T-helper 9 cell (primary cell): ENCODE measurements around the gene CRTC1.
"Not testable (repeated sequence)": the region's sequence is repeated elsewhere in the genome, so short reads cannot be mapped to it uniquely, and the experiment has no call there.

Source experiments
- DNase-seq: peaks from one replicate; pipeline ENCODE4 v3.0.0-alpha.2; 2020

CRTC1 gene

DNA sequence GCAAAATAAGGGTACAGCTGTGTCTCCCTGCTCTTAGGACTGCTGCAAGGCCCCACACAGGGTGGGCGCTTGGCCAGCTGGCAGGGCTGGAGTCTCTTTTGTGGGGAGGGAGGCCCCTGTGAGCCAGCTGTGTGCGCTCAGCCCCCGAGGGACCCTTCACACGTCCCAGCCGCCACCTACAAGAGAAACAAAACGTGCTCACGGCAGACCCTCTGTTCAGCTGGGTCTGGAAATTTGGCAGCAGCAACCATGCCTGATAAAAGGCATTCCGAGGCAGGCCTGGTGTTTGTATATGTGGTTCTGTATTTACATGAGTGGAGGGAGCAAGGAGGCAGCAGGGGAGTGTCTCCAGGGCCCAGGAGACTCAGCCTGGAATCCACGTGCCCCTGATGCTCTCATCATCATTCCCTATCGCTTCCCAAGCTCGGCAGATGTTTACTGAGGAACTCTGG lies 49.7 kb downstream of the CRTC1 start:
- no peak for DNase-seq

- DNase-seq: not testable (repeated sequence)
These were observed 50.4 kb downstream of the CRTC1 start for GRCh38 chr19:18733762-18734332.

GRCh38 chr19:18735324-18735723 lies 51.8 kb downstream of the CRTC1 start:
- DNase-seq: no peak

GRCh38 chr19:18735752-18736151 lies 52.3 kb downstream of the CRTC1 start:
- DNase-seq: no peak

DNA sequence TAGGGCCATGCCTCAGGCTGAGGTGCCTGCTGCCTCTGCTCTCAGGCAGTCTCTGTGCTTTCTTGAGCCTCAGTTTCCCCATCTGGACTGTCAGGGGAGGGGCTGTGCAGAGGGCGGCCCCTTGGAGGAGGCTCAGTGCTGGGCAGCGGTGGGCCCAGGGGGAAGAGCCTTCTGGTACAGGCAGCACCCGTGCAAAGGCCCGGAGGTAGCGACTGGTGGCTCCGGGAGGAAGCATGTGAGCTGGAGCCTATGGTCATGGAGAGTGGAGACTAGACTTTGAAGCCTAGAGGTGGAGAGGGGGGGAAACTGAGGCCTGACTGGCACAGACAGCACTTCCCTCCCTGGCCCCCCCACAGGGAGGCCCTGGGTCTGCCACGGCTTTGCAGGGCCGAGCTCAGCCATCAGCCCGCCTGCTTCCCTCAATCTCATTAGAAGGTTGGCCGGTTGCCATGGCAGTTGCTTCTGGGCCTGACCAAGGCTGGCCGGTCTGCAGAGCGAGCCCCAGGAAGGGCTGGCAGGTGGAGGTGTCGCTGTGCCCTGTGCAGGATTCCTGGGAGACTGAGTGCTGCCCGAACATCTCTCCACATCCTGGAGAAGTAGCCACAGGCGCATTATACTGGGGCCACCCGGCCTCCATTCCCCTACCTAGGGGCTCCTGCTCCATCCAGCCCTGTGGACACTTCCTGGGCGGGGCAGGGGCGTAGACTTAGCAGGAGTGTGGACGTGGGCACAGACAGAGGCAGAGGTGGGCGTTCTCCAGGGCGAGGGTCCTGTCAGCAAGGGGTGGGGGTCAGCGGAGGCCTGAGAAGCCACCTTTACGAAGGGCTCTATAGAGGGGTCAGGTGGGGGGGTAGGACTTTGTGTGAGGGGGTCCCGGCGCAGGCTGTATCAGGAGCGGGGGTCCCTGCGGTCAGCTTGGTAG lies 53.2 kb downstream of the CRTC1 start:
- DNase-seq: no peak

GRCh38 chr19:18737337-18737953 lies 54.0 kb downstream of the CRTC1 start:
- DNase-seq: no peak

- no peak for DNase-seq
These were observed 54.5 kb downstream of the CRTC1 start for GRCh38 chr19:18737954-18738351.

GRCh38 chr19:18738961-18739690 lies 55.6 kb downstream of the CRTC1 start:
- no peak for DNase-seq

DNA sequence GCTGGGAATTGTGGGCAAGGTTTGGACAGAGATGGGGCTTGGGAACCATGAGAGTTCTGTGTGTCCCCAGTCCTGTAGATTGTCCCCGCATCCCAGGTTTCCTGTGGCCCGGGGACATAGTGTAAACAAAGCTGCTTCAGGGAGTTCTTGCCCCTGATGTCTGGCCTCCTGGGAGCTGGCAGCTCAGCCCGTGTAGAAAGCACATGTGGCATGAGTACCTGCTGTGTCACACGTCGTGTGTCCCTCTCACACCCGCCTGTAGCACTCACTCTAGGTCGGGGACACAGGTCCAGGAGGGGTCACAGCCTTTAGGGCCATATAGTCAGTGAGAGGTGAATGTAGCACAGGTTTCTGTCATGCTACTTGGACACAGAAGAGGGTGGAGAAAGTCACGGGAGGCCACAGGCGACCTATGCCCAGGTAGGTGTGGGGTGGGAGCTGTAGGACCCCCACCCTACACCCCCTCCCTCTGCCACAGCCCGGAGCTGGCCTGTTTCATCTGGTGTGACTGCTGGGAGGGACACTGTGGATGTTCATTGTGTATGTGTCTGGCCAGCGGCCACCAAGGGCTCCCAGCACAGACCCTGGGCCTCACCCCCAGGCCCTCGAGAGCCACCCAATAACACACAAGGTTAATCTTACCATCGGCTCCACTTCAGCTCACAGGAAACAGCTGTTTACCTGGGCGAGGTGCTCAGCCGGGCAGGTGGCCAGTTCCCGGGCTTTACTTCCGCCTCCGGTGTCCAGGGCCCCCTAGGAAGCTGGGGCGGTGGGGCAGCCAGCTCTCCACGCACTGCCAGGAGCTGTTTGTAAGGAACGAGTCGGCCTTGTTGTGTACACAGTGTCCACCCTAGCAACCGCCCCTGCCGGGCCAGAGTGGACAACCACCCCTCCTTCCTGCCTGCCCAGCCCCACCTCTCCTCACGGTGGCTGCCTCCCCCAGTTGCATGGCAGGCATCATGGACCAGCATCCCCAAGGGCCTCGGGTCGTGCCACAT lies 57.9 kb downstream of the CRTC1 start:
- no peak for DNase-seq

DNA sequence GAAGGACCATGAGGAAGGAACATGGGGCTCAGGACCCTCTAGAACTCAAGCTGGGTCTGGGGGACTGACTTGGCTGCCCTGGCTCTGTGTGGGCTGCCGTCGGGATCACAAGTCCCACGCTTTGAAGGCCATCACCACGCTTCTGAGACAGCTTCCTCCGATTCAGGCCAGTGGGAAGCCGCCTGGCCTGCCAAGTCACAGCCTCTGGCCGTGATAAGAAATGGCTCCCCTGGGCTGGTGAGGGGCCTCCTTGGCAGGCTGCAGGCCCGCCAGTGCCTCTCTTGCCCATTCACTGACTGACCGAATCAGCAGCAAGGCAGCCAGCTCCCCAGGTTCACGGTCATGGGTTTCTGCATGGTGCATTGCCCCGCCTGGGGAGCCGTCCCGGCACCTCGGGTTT lies 58.8 kb downstream of the CRTC1 start:
- no peak for DNase-seq

DNA sequence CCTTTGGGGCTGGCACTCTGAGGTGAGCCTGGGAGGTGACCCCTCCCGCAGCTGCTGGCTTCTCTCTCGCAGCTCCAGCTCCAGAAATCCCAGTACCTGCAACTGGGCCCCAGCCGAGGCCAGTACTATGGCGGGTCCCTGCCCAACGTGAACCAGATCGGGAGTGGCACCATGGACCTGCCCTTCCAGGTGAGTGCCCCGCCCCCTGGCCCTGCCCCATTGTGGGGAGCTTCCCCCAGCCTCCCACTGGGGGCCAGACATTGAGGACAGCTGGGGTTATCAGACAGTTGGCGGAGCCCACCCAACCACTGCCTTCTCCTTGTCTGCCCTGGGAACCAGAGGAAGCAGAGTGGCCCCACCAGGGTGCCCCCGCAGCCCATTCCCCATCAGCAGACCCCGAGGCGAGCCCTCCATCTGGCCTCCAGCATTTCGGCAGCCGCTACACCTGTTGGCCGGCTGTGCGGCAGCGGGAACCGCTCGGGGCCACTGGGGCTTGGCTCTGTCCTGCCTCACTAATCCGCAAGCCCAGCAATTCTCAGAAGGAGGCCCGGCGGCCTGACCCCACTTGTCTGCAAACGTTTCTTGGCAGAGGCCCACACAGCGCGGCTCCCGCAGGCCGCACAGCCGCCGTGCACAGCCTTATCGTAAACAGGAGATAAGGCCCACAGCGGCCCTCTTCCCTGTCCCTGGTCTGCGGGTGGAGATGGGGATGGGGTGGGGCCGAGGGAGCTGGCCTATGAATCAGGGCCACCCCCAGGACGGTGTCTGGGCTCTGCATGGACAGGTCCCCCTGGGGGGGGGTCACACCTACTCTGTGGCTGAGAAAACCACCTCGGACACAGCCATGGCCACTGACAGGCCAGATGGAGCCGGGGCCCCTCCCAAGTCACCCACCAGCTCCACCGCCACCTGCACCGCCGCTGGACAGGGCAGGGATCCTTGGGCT lies 59.6 kb downstream of the CRTC1 start:
- DNase-seq: no peak

DNA sequence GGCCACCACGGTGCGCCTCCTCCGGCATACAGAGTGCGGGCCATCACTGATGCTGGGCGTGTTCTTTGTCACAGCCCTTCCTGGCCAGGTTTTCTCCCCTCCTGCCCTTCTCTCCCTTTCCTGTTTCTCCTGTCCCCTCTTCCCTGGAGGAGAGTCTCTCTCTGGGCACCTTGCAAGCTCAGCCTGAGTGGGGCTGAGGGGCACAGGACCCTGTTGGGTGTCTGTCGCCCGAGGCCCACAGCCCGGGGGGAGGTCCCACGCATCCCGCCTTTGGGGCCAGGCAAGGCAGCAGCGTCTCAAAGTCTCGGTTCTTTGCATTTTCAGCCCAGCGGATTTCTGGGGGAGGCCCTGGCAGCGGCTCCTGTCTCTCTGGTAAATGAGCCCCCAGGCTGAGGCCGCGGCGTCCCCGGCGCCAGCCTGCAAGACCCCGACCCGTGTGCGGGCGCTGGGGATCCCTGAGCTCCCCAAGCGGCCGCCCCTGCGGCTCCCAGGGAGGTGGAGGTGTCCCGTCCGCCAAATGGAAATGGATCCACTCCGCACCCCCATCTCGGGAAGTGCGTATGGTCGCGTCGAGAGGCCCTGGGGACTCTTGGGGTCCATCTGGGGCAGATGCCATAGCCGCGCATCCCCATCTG lies 60.4 kb downstream of the CRTC1 start:
- no peak for DNase-seq

GRCh38 chr19:18745012-18745735 lies 61.7 kb downstream of the CRTC1 start:
- no peak for DNase-seq

- no peak for DNase-seq
These were observed 62.5 kb downstream of the CRTC1 start for GRCh38 chr19:18745931-18746330.

DNA sequence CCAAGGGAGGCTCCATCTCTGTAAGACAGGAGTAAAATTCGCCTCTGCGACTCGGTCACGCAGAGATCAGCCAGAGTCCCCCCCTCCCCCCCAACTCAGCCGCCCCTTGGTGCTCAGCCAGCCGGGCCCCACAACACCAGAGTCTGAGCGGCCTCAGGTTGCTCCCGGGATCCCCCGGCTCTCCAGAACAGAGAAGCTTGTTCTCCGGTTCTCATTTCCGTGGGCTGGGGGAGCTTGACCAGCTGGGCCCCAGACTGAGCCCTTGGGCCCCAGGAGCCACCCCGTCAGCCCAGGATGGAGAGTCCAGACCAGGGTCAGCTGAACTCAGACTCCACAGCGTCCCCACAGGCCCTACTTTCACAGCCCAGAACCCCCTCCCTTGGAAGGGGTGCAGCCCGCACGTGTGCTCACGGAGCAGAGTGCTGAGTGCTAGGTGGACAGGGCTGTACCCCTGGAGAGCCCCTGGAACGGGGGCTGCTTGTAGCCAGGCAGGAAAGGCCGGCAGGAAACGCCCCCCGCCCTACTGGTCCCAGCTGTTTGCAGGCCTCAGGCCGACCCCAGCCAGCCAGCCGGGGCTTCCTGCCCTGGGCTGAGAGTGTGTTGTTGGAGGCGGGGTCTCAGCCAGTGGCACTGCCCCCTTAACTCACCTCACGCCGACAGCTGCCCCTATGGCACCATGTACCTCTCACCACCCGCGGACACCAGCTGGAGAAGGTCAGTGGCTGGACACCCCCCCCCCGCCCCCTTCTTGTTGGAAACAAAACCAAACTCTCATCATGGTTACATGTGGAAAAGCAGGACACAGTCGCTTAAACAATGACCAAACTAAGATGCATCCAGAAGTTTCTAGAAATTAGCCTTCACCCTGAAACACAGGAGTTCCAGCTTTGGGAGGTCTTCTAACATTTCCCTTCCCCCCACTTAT lies 63.2 kb downstream of the CRTC1 start:
- no peak for DNase-seq

- DNase-seq: no peak
These were observed 66.1 kb downstream of the CRTC1 start for GRCh38 chr19:18749362-18750231.

- DNase-seq: no peak
These were observed 67.0 kb downstream of the CRTC1 start for GRCh38 chr19:18750295-18750970.
